Transverse colon (tissue), 4 donors: ENCODE results near the gene TBC1D9. TPM values are rescaled to one million over a fixed set of nuclear protein-coding genes. Genes with fewer than 3 reads are reported as not detected.

Experiments
- DNase-seq: peaks from one replicate; pipeline ENCODE4 v3.0.0-alpha.2; 2019
- H3K27ac ChIP-seq, 4 donors: fragments of 200-600 bp; sonication (generic); 2 replicates each; pipeline ENCODE4 v1.5.1; 2016 to 2018; ENCODE audit warnings: inconsistent platforms in 4 of 4
- H3K27me3 ChIP-seq: fragments of 200-600 bp; sonication (generic); 2 replicates; pipeline ENCODE4 v1.5.1; 2017; ENCODE audit warnings: inconsistent platforms
- H3K36me3 ChIP-seq, 4 donors: fragments of 200-600 bp; sonication (generic); 2 replicates each; pipeline ENCODE4 v1.5.1; 2017 to 2019; ENCODE audit warnings: inconsistent platforms in 4 of 4
- H3K4me1 ChIP-seq, 4 donors: fragments of 200-600 bp; sonication (generic); 2 replicates each; pipeline ENCODE4 v1.5.1; 2017 to 2020; ENCODE audit warnings: inconsistent platforms in 4 of 4
- H3K4me3 ChIP-seq, 4 donors: fragments of 200-600 bp; sonication (generic); 1 replicate in 1 of 4; 2 replicates in 3 of 4; pipeline versions ENCODE4 v1.5.1 to v1.6.1; 2017 to 2019; ENCODE audit warnings: inconsistent platforms in 4 of 4
- H3K9me3 ChIP-seq, 2 donors: fragments of 200-600 bp; sonication (generic); 2 replicates each; pipeline ENCODE4 v1.5.1; 2017 to 2019; ENCODE audit warnings: inconsistent platforms in 2 of 2
- EP300 ChIP-seq: sonication (generic); formaldehyde crosslinking; IDR thresholded peaks from one replicate; pipeline ENCODE4 v1.6.1; 2017; ENCODE audit warnings: antibody characterized with exemption, low read depth
- POLR2A ChIP-seq: fragments of 450-650 bp; IDR thresholded peaks from one replicate; pipeline ENCODE4 v1.6.1; 2016; ENCODE audit warnings: antibody characterized with exemption, mild to moderate bottlenecking, moderate library complexity
- POLR2AphosphoS5 ChIP-seq, 3 donors: sonication (generic); formaldehyde crosslinking; IDR thresholded peaks; one replicate each; pipeline ENCODE4 v1.6.1; 2016; ENCODE audit warnings: antibody characterized with exemption in 3 of 3
- WGBS, 2 donors: methylation state at CpG; one replicate each; pipeline ENCODE4 v1.1.5; 2018; ENCODE audit warnings: low coverage in 1 of 2; 5-methylcytosine and 5-hydroxymethylcytosine counted together
- in situ Hi-C, 4 donors: fragments of 200-750 bp; cut with MboI; loops; one replicate each; pipeline versions ENCODE4 v1.15.0 to v1.15.1; 2017; ENCODE audit warnings: low sequenced_read_pairs in 3 of 4, low pct_ligation_motif_present in 1 of 4, low pct_unique_long_range_greater_than_20kb in 1 of 4
- intact Hi-C: fragments of 100-400 bp; cut with DNase I; formaldehyde crosslinking; loops from one replicate; pipeline ENCODE4 v1.15.1; 2023; ENCODE audit warnings: low total_unique reads
- total RNA-seq, 4 donors: library from RNA; depleted of rRNA; stranded (reverse); fragments of >200 nt; gene quantifications; one replicate each; pipeline ENCODE4 v1.1.0, GENCODE V29; 2016
- TF ChIP-seq, protein P1 (sequence below), 5 experiments: fragments of 200-600 bp in 3 of 5; fragments of 450-650 bp in 2 of 5; sonication (generic) in 3 of 5; IDR thresholded peaks; 1 replicate in 2 of 5; 2 replicates in 3 of 5; pipeline ENCODE4 v1.5.1; 2016 to 2017; ENCODE audit warnings: antibody characterized with exemption in 5 of 5, inconsistent platforms in 3 of 5, mild to moderate bottlenecking in 2 of 5, moderate library complexity in 1 of 5

TBC1D9 gene
- total RNA-seq, 4 donors from 2014 or later: 8.2 to 21.4 (median 16.3) TPM

DNA sequence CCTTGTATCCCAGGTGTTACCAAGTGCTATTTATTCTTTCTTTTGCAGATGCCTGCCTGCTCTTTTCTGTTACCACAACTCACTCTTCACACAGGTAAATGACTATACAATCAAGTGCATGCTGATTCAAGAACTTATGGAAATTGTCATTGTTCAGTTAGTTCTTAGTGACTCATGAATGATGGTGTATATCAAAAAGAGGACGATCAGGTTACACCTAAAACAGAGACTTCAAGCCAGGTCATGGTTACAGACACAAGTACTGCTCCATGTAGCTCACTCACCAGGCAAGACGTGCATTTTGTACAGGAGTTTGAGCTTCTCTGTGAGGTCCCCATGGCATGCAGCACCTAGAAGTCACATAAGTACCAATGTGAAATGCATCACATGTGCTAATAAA lies 128.2 kb downstream of the TBC1D9 start:
- H3K4me1 ChIP-seq: no peaks in the 10 kb centered on the region
- H3K27me3 ChIP-seq: no peaks in the 10 kb centered on the region
- TF ChIP-seq POLR2A (no peak), EP300 (no peak), POLR2AphosphoS5 (IDR thresholded peaks at IDR 0.05) (no peak)
- TF ChIP-seq, protein P1, sequence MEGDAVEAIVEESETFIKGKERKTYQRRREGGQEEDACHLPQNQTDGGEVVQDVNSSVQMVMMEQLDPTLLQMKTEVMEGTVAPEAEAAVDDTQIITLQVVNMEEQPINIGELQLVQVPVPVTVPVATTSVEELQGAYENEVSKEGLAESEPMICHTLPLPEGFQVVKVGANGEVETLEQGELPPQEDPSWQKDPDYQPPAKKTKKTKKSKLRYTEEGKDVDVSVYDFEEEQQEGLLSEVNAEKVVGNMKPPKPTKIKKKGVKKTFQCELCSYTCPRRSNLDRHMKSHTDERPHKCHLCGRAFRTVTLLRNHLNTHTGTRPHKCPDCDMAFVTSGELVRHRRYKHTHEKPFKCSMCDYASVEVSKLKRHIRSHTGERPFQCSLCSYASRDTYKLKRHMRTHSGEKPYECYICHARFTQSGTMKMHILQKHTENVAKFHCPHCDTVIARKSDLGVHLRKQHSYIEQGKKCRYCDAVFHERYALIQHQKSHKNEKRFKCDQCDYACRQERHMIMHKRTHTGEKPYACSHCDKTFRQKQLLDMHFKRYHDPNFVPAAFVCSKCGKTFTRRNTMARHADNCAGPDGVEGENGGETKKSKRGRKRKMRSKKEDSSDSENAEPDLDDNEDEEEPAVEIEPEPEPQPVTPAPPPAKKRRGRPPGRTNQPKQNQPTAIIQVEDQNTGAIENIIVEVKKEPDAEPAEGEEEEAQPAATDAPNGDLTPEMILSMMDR (IDR thresholded peaks at IDR 0.05): no peak
- H3K27ac ChIP-seq: no peak overlapping the region
- 79 to 88% methylated on average over 2 of the region's 2 CpGs for WGBS, 2 donors
- H3K36me3 ChIP-seq: peaks cover 0 to 6% (median 3%) of the 10 kb centered on the region in 4 donors
- intact Hi-C loops (no loop called here), in situ Hi-C loops (no loop called here)
- H3K4me3 ChIP-seq: no peak overlapping the region
- H3K9me3 ChIP-seq: no peaks in the 10 kb centered on the region
- DNase-seq: no peak

DNA sequence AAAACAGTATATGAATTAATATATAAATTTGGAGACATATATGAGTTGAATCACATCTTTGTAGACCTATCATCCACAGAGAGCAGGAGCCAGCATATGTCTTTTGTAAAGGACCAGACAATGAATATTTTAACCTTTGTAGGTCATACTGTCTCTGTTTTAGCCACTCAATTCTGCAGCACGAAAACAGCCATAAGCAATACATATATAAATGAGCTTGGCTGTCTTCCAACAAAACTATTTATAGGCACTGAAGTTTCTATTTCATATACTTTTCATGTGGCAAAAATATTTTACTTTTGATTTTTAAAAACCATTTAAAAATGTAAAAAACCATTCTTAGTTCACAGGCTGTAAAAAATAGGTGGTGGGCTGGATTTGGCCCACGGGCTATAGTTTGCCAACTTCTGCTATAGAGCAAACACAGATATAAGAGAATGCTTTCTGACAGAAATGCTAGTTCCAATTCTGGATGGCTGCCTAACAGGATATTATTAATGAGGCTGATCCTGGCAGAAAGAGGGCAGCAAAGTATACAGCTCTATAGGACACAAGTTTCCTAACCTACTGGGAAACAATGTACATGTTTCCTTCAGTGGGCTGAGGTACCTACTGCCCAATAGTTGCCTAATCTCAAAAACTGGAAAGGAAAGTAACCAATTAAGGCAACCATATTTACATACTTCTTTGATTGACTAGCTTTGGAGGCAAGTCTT lies 129.4 kb downstream of the TBC1D9 start:
- no peak overlapping the region for H3K27ac ChIP-seq
- in situ Hi-C loops: no loop called here
- no peaks in the 10 kb centered on the region for H3K4me1 ChIP-seq
- H3K27me3 ChIP-seq: no peaks in the 10 kb centered on the region
- H3K36me3 ChIP-seq: peaks cover 0 to 6% (median 3%) of the 10 kb centered on the region in 4 donors
- H3K4me3 ChIP-seq: no peak overlapping the region
- 49 to 58% methylated on average over 2 of the region's 2 CpGs for WGBS, 2 donors
- intact Hi-C loops: no loop called here
- TF ChIP-seq POLR2A (no peak), POLR2AphosphoS5 (IDR thresholded peaks at IDR 0.05) (no peak), EP300 (no peak)
- TF ChIP-seq, protein P1 (IDR thresholded peaks at IDR 0.05): no peak
- DNase-seq: no peak
- H3K9me3 ChIP-seq: no peaks in the 10 kb centered on the region

DNA sequence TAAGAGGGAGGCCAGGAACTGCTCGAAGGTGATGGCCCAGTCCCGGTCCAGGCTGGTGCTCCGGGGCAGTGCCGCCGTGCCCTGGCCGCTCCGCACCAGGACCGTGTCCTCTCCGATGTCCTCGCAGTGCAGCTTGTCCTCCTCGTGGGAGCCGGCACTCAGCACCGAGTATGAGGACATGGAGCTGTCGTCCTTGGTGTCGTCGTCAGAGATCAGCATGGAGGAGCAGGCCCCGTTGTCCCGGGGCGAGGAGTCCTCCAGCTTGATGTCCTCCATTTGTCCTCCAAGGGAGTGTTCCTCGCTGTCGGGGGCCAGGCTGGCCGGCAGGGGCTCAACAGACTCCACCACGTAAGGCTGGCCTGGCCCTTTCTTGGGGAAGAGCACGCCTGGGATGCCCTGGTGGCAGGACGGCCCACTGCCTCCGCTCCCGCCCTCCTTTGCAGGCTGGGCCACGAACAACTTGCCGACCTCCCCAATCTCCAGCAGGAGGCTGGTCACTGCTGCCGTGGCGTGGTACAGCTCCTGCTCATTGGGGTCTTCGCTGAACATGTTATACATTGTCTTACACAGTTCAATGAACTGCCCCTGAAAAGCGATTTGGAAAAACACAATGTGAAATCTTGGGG lies 133.7 kb downstream of the TBC1D9 start:
- Histone ChIP-seq H3K4me1 (no peaks in the 10 kb centered on the region), H3K36me3 (peaks cover 0 to 5% (median 1%) of the 10 kb centered on the region in 4 donors), H3K4me3 (no peak overlapping the region), H3K27ac (no peak overlapping the region), H3K27me3 (no peaks in the 10 kb centered on the region), H3K9me3 (no peaks in the 10 kb centered on the region)
- no peak for DNase-seq
- in situ Hi-C loops (no loop called here), intact Hi-C loops (no loop called here)
- WGBS, 2 donors: 94 to 100% methylated on average over 1 to 33 of the region's 33 CpGs
- TF ChIP-seq, protein P1 (IDR thresholded peaks at IDR 0.05): no peak
- TF ChIP-seq POLR2AphosphoS5 (IDR thresholded peaks at IDR 0.05): no peak
- TF ChIP-seq POLR2A: no peak
- TF ChIP-seq EP300: no peak

DNA sequence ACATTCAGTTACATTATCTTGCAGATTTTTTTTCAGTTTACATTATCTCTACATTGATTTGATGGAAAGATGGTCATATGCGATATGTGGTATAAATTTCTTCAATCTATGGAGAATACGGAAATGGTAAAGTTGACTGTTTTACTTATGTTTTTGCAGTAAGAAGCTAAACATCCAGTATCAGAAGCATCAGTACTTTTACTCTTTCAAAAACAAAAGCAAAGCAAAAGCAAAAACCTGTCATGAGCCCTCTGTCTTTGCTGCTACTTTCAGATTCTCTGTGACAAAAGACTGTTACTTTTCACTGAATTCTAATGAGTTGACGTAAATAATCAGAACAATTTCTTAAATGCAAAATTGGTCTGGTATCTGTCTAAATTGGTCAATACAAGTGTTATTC lies 135.0 kb downstream of the TBC1D9 start:
- no peak for DNase-seq
- Histone ChIP-seq H3K27ac (no peak overlapping the region), H3K36me3 (peaks cover 0 to 1% (median 0%) of the 10 kb centered on the region in 4 donors), H3K4me1 (no peaks in the 10 kb centered on the region), H3K4me3 (no peak overlapping the region), H3K27me3 (no peaks in the 10 kb centered on the region), H3K9me3 (no peaks in the 10 kb centered on the region)
- no peak for TF ChIP-seq POLR2AphosphoS5 (IDR thresholded peaks at IDR 0.05)
- WGBS, 2 donors: 94 to 100% methylated on average over 3 of the region's 3 CpGs
- intact Hi-C loops (no loop called here), in situ Hi-C loops (no loop called here)
